Measurements from ENCODE around the gene PLEKHO2. TPM values are rescaled to one million over a fixed set of nuclear protein-coding genes. Genes with fewer than 3 reads are reported as not detected.

Gene PLEKHO2
- total and polyA plus RNA-seq, 2 of the 13 experiments (the other 11 are each of a cell fraction or from before 2014, with no cell fraction given): 3.8 to 4.8 TPM

- TF ChIP-seq ATM (IDR thresholded peaks at IDR 0.05; ENCODE audit: borderline replicate concordance): no peak
- no peak for TF ChIP-seq RARG (CRISPR knock-in tag; IDR thresholded peaks at IDR 0.05; ENCODE audit: low read depth)
- peak; percentile 80 for TF ChIP-seq PAXIP1 (CRISPR knock-in tag; conservative IDR thresholded peaks at IDR 0.05)
- no peak for TF ChIP-seq ZNF839 (CRISPR knock-in tag; IDR thresholded peaks at IDR 0.05; ENCODE audit: borderline replicate concordance)
- TF ChIP-seq, protein P1, sequence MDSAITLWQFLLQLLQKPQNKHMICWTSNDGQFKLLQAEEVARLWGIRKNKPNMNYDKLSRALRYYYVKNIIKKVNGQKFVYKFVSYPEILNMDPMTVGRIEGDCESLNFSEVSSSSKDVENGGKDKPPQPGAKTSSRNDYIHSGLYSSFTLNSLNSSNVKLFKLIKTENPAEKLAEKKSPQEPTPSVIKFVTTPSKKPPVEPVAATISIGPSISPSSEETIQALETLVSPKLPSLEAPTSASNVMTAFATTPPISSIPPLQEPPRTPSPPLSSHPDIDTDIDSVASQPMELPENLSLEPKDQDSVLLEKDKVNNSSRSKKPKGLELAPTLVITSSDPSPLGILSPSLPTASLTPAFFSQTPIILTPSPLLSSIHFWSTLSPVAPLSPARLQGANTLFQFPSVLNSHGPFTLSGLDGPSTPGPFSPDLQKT (CRISPR knock-in tag; IDR thresholded peaks at IDR 0.05; ENCODE audit: borderline replicate concordance): no peak
- TF ChIP-seq, protein P2, sequence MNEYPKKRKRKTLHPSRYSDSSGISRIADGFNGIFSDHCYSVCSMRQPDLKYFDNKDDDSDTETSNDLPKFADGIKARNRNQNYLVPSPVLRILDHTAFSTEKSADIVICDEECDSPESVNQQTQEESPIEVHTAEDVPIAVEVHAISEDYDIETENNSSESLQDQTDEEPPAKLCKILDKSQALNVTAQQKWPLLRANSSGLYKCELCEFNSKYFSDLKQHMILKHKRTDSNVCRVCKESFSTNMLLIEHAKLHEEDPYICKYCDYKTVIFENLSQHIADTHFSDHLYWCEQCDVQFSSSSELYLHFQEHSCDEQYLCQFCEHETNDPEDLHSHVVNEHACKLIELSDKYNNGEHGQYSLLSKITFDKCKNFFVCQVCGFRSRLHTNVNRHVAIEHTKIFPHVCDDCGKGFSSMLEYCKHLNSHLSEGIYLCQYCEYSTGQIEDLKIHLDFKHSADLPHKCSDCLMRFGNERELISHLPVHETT (CRISPR knock-in tag; conservative IDR thresholded peaks at IDR 0.05): 0 out of 2 replicates have a peak, but pooled peaks have one; percentile 48
- 0 out of 2 replicates have a peak, but pooled peaks have one; percentile 79 for TF ChIP-seq PCBP1 (IDR thresholded peaks at IDR 0.05; ENCODE audit: borderline replicate concordance, low read depth, low read length)
- no peak for TF ChIP-seq ZNF484 (CRISPR knock-in tag; IDR thresholded peaks at IDR 0.05; ENCODE audit: borderline replicate concordance, low read depth)
- no peak for TF ChIP-seq ZNF101 (CRISPR knock-in tag; IDR thresholded peaks at IDR 0.05; ENCODE audit: borderline replicate concordance, low read depth)
- no peak for TF ChIP-seq BRCA1 (CRISPR knock-in tag; IDR thresholded peaks at IDR 0.05)
- no peak for TF ChIP-seq HOXA9 (CRISPR knock-in tag; IDR thresholded peaks at IDR 0.05; ENCODE audit: borderline replicate concordance)
- no peak for TF ChIP-seq XRCC5 (optimal IDR thresholded peaks at IDR 0.05; ENCODE audit: low read length)
- TF ChIP-seq ZFP36L2 (CRISPR knock-in tag; IDR thresholded peaks at IDR 0.05): no peak
- peak; percentile 83 for TF ChIP-seq ASH2L (IDR thresholded peaks at IDR 0.05; ENCODE audit: insufficient read length, low read depth, low read length)
- TF ChIP-seq, protein P3, sequence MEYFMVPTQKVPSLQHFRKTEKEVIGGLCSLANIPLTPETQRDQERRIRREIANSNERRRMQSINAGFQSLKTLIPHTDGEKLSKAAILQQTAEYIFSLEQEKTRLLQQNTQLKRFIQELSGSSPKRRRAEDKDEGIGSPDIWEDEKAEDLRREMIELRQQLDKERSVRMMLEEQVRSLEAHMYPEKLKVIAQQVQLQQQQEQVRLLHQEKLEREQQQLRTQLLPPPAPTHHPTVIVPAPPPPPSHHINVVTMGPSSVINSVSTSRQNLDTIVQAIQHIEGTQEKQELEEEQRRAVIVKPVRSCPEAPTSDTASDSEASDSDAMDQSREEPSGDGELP (IDR thresholded peaks at IDR 0.05; ENCODE audit: borderline replicate concordance, low read depth): no peak
- TF ChIP-seq, protein P4, sequence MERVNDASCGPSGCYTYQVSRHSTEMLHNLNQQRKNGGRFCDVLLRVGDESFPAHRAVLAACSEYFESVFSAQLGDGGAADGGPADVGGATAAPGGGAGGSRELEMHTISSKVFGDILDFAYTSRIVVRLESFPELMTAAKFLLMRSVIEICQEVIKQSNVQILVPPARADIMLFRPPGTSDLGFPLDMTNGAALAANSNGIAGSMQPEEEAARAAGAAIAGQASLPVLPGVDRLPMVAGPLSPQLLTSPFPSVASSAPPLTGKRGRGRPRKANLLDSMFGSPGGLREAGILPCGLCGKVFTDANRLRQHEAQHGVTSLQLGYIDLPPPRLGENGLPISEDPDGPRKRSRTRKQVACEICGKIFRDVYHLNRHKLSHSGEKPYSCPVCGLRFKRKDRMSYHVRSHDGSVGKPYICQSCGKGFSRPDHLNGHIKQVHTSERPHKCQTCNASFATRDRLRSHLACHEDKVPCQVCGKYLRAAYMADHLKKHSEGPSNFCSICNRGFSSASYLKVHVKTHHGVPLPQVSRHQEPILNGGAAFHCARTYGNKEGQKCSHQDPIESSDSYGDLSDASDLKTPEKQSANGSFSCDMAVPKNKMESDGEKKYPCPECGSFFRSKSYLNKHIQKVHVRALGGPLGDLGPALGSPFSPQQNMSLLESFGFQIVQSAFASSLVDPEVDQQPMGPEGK (CRISPR knock-in tag; IDR thresholded peaks at IDR 0.05): peak; percentile 61
Measured at GRCh38 chr15:64825431-64826294, 16.1 kb upstream of the PLEKHO2 start, which contains the start of gene PIF1 (continued).
